MM.1S (cell line): ENCODE data around the gene ONECUT1.

Source experiments
- DNase-seq: peaks from one replicate; pipeline ENCODE4 v3.0.0-alpha.2; 2015
- H2AFZ ChIP-seq: fragments of 300-600 bp; sonication (generic); 2 replicates; pipeline ENCODE4 v1.6.0; 2016; ENCODE audit warnings: antibody characterized with exemption, low read length
- H3F3A ChIP-seq: fragments of 300-600 bp; sonication (generic); 2 replicates; pipeline ENCODE4 v1.6.1; 2016; ENCODE audit warnings: mild to moderate bottlenecking, antibody characterized with exemption, low read length, moderate library complexity, mixed read lengths; ENCODE audit not compliant: insufficient read depth
- H3K27ac ChIP-seq: fragments of 300-600 bp; sonication (generic); 2 replicates; pipeline ENCODE4 v1.5.1; 2016; ENCODE audit warnings: mild to moderate bottlenecking, low read length
- H3K27me3 ChIP-seq: fragments of 300-600 bp; sonication (generic); replicated peaks from 2 replicates; pipeline ENCODE4 v1.6.0; 2016; ENCODE audit warnings: low read length; ENCODE audit not compliant: insufficient read depth
- H3K36me3 ChIP-seq: fragments of 300-600 bp; sonication (generic); replicated peaks from 2 replicates; pipeline ENCODE4 v1.6.1; 2016; ENCODE audit warnings: mild to moderate bottlenecking, low read length, mixed read lengths; ENCODE audit not compliant: insufficient read depth
- H3K4me1 ChIP-seq: fragments of 300-600 bp; sonication (generic); 2 replicates; pipeline ENCODE4 v1.6.1; 2016; ENCODE audit warnings: low read length, mixed read lengths
- H3K4me2 ChIP-seq: fragments of 300-600 bp; sonication (generic); 2 replicates; pipeline ENCODE4 v1.6.0; 2016; ENCODE audit warnings: low read depth, low read length
- H3K4me3 ChIP-seq: fragments of 300-600 bp; sonication (generic); 2 replicates; pipeline ENCODE4 v1.5.1; 2016; ENCODE audit warnings: low read length, mixed read lengths
- H3K79me2 ChIP-seq: fragments of 300-600 bp; sonication (generic); 2 replicates; pipeline ENCODE4 v1.6.1; 2016; ENCODE audit warnings: mixed run types, low read length, mixed read lengths
- H3K9ac ChIP-seq: fragments of 300-600 bp; sonication (generic); 2 replicates; pipeline ENCODE4 v1.6.1; 2016; ENCODE audit warnings: low read length, mixed read lengths
- H3K9me2 ChIP-seq: fragments of 300-600 bp; sonication (generic); replicated peaks from 2 replicates; pipeline ENCODE4 v1.6.1; 2016; ENCODE audit warnings: mild to moderate bottlenecking, low read length, mixed read lengths; ENCODE audit not compliant: insufficient read depth
- H3K9me3 ChIP-seq: fragments of 300-600 bp; sonication (generic); replicated peaks from 2 replicates; pipeline ENCODE4 v1.6.1; 2016; ENCODE audit warnings: mild to moderate bottlenecking, low read length, mixed read lengths; ENCODE audit not compliant: insufficient read depth
- H4K20me1 ChIP-seq: fragments of 300-600 bp; sonication (generic); 2 replicates; pipeline ENCODE4 v1.6.1; 2016; ENCODE audit warnings: mild to moderate bottlenecking, low read length, moderate library complexity, mixed read lengths; ENCODE audit not compliant: insufficient read depth
- CTCF ChIP-seq: fragments of 300-600 bp; sonication (generic); IDR thresholded peaks from 2 replicates; pipeline ENCODE4 v1.5.1; 2016; ENCODE audit warnings: antibody characterized with exemption, low read length, mixed read lengths
- EZH2 ChIP-seq: fragments of 300-600 bp; sonication (generic); optimal IDR thresholded peaks from 2 replicates; pipeline ENCODE3; 2017; ENCODE audit warnings: low read depth, mild to moderate bottlenecking, antibody characterized with exemption, low read length, mixed read lengths
- EZH2phosphoT487 ChIP-seq: fragments of 300-600 bp; sonication (generic); IDR thresholded peaks from 2 replicates; pipeline ENCODE4 v1.6.1; 2018; ENCODE audit warnings: antibody characterized with exemption, low read length

The ONECUT1 gene

GRCh38 chr15:52726195-52726594 lies 63.9 kb downstream of the ONECUT1 start:
- Histone ChIP-seq H3K4me3 (no peak overlapping the region), H3K36me3 (no peaks in the 10 kb centered on the region), H4K20me1 (no peaks in the 10 kb centered on the region), H3K9ac (no peak overlapping the region), H2AFZ (no peak overlapping the region), H3K27ac (no peak overlapping the region), H3K9me2 (no peaks in the 10 kb centered on the region), H3K4me1 (peaks cover 32% of the 10 kb centered on the region), H3F3A (peaks cover 25% of the 10 kb centered on the region), H3K9me3 (no peaks in the 10 kb centered on the region), H3K79me2 (no peaks in the 10 kb centered on the region), H3K4me2 (no peak overlapping the region), H3K27me3 (no peaks in the 10 kb centered on the region)
- DNase-seq, result no peak
- TF ChIP-seq EZH2phosphoT487 (no peak), CTCF (no peak), EZH2 (no peak)

- no peak for DNase-seq
These were observed 71.6 kb downstream of the ONECUT1 start for GRCh38 chr15:52718551-52718950.

GRCh38 chr15:52717924-52718323 lies 72.2 kb downstream of the ONECUT1 start:
- Histone ChIP-seq H3K36me3 (no peaks in the 10 kb centered on the region), H2AFZ (no peak overlapping the region), H3K4me2 (no peak overlapping the region), H3F3A (no peaks in the 10 kb centered on the region), H3K27ac (no peak overlapping the region), H4K20me1 (no peaks in the 10 kb centered on the region), H3K9me2 (no peaks in the 10 kb centered on the region), H3K9me3 (no peaks in the 10 kb centered on the region), H3K4me1 (no peaks in the 10 kb centered on the region), H3K9ac (no peak overlapping the region), H3K27me3 (no peaks in the 10 kb centered on the region), H3K79me2 (no peaks in the 10 kb centered on the region), H3K4me3 (no peak overlapping the region)
- TF ChIP-seq EZH2phosphoT487, result no peak
- no peak for TF ChIP-seq CTCF
- TF ChIP-seq EZH2, result no peak
- DNase-seq, result no peak

More at GRCh38 chr15:52718551-52718950, 71.6 kb downstream of the ONECUT1 start:
- Histone ChIP-seq H3F3A (no peaks in the 10 kb centered on the region), H4K20me1 (no peaks in the 10 kb centered on the region), H3K36me3 (no peaks in the 10 kb centered on the region), H3K4me2 (no peak overlapping the region), H3K9me2 (no peaks in the 10 kb centered on the region), H3K4me1 (no peaks in the 10 kb centered on the region), H3K79me2 (no peaks in the 10 kb centered on the region), H3K27me3 (no peaks in the 10 kb centered on the region), H2AFZ (no peak overlapping the region), H3K9ac (no peak overlapping the region), H3K4me3 (no peak overlapping the region), H3K9me3 (no peaks in the 10 kb centered on the region), H3K27ac (no peak overlapping the region)
- TF ChIP-seq CTCF, result no peak
- no peak for TF ChIP-seq EZH2
- no peak for TF ChIP-seq EZH2phosphoT487
